Measurements from ENCODE around the gene VASH2. TPM values are rescaled to one million over a fixed set of nuclear protein-coding genes. Genes with fewer than 3 reads are reported as not detected.

Gene VASH2
- total and polyA plus RNA-seq, 2 experiments from 2014 or later, result 0.06 TPM; not detected in 1

DNA sequence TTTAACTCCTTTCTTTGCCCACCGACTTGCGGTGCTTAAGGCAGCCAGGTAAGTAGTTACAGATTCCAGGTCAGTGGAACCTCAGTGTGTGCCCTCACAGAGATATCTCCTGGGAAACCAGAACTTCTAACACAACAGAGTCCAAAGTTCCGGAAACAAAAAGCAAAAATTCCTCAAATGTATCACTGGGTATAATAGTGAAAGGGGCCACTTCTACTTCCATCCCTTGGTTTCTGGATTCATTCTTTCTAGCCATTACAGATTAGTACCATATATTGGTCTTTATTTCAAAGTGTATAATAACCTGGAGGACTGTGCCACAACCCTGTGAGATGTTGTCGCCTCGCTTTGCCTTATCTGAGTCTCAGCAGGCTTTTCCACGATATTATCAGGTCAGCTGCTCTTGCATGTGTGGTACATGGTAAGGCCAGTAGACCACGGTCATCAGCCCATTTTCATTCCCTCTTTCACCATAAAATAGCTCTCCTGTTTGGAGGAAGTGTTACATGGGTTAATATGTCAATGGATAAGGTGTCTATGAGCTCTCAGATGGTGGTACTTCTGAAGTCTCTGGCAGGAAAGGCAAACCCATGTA, 14.9 kb upstream of the VASH2 start:
- no peaks in the 10 kb centered on the region for H3K9me2 ChIP-seq (ENCODE audit: insufficient read depth)
- no peak for DNase-seq
- H2AFZ ChIP-seq, result no peak overlapping the region
- WGBS, 2 experiments (ENCODE audit: low coverage in 1 of 2, low lambda C conversion rate in 2 of 2, missing lambda C conversion rate in 2 of 2), result 48 to 51% methylated on average over 7 of the region's 7 CpGs
- H3K27ac ChIP-seq, result no peak overlapping the region
- no peaks in the 10 kb centered on the region for H4K20me1 ChIP-seq (ENCODE audit: insufficient read depth)
- H3K4me3 ChIP-seq, result no peak overlapping the region
- H3K36me3 ChIP-seq (ENCODE audit: low read depth), result no peaks in the 10 kb centered on the region
- no peaks in the 10 kb centered on the region for H3K4me1 ChIP-seq (ENCODE audit: insufficient read depth)
- H3K9ac ChIP-seq, result no peak overlapping the region
- H3K4me2 ChIP-seq (ENCODE audit: unreplicated experiment), result no peak overlapping the region
- in situ Hi-C loops (cut with MboI), result no loop called here
- H3K27me3 ChIP-seq (replicated peaks; ENCODE audit: insufficient read depth), result peaks cover 5% of the 10 kb centered on the region; the same call in 1 of the 2 replicates
- no peaks in the 10 kb centered on the region for H3F3A ChIP-seq (ENCODE audit: insufficient read depth)
- no peak for TF ChIP-seq EZH2 (IDR thresholded peaks at IDR 0.05; ENCODE audit: insufficient read depth, poor library complexity, severe bottlenecking)
- TF ChIP-seq EZH2phosphoT487 (IDR thresholded peaks at IDR 0.05; ENCODE audit: insufficient read depth, low read depth), result no peak
- H3K79me2 ChIP-seq (ENCODE audit: insufficient read depth), result no peaks in the 10 kb centered on the region
- H3K9me3 ChIP-seq (ENCODE audit: low read depth), result no peaks in the 10 kb centered on the region

DNA sequence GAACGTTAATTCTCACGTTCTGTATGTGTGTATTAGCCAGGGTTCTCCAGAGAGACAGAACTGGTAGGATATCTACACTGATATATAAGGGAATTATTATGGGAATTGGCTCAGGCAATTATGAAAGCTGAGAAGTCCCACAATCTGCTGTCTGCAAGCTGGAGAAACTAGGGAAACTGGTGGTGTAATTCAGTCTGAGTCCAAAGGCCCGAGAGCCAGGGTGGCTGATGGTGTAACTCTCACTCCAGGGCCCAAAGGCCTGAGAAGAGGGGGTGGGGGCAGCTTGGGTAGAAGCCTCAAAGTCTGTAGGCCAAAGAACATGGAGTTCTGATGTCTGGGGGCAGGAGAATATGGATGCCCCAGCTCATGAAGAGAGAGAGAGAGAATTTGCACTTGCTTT, 13.3 kb upstream of the VASH2 start:
- no peak overlapping the region for H3K4me2 ChIP-seq (ENCODE audit: unreplicated experiment)
- no peaks in the 10 kb centered on the region for H3K4me1 ChIP-seq (ENCODE audit: insufficient read depth)
- TF ChIP-seq EZH2phosphoT487 (IDR thresholded peaks at IDR 0.05; ENCODE audit: insufficient read depth, low read depth) (no peak), EZH2 (IDR thresholded peaks at IDR 0.05; ENCODE audit: insufficient read depth, poor library complexity, severe bottlenecking) (no peak)
- no peaks in the 10 kb centered on the region for H4K20me1 ChIP-seq (ENCODE audit: insufficient read depth)
- H2AFZ ChIP-seq, result no peak overlapping the region
- no peak for DNase-seq
- in situ Hi-C loops (cut with MboI), result no loop called here
- no peak overlapping the region for H3K27ac ChIP-seq
- H3F3A ChIP-seq (ENCODE audit: insufficient read depth), result no peaks in the 10 kb centered on the region
- 57% methylated on average over 3 of the region's 3 CpGs for WGBS, 2 experiments (ENCODE audit: low coverage in 1 of 2, low lambda C conversion rate in 2 of 2, missing lambda C conversion rate in 2 of 2)
- H3K27me3 ChIP-seq (replicated peaks; ENCODE audit: insufficient read depth), result peaks cover 5% of the 10 kb centered on the region; the same call in 1 of the 2 replicates
- H3K79me2 ChIP-seq (ENCODE audit: insufficient read depth), result no peaks in the 10 kb centered on the region
- H3K9me2 ChIP-seq (ENCODE audit: insufficient read depth), result no peaks in the 10 kb centered on the region
- no peak overlapping the region for H3K4me3 ChIP-seq
- no peaks in the 10 kb centered on the region for H3K36me3 ChIP-seq (ENCODE audit: low read depth)
- H3K9ac ChIP-seq, result no peak overlapping the region
- no peaks in the 10 kb centered on the region for H3K9me3 ChIP-seq (ENCODE audit: low read depth)

DNA sequence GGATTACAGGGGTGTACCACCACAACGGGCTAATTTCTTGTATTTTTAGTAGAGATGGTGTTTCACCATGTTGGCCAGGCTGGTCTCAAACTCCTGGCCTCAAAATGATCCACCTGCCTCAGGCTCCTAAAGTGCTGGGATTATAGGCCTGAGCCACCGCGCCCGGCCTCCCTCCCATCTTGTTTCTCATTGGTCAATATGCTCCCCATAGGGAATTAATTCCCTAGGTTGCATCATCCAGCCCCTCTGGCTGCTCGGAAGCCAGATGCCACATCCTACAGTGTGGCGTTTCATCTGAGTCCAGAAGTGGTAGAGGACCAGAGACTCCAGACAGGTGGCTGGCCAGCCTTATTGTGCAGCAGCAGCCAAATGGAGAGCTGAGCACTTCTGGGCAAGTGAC, 11.5 kb upstream of the VASH2 start:
- H3K9me2 ChIP-seq (ENCODE audit: insufficient read depth), result no peaks in the 10 kb centered on the region
- H3K27me3 ChIP-seq (replicated peaks; ENCODE audit: insufficient read depth), result peaks cover 5% of the 10 kb centered on the region; the same call in 1 of the 2 replicates
- H3K9ac ChIP-seq, result no peak overlapping the region
- H2AFZ ChIP-seq, result no peak overlapping the region
- no peak overlapping the region for H3K27ac ChIP-seq
- H3F3A ChIP-seq (ENCODE audit: insufficient read depth), result no peaks in the 10 kb centered on the region
- no peak for DNase-seq
- no peaks in the 10 kb centered on the region for H4K20me1 ChIP-seq (ENCODE audit: insufficient read depth)
- H3K4me2 ChIP-seq (ENCODE audit: unreplicated experiment), result no peak overlapping the region
- 49 to 55% methylated on average over 5 to 6 of the region's 6 CpGs for WGBS, 2 experiments (ENCODE audit: low coverage in 1 of 2, low lambda C conversion rate in 2 of 2, missing lambda C conversion rate in 2 of 2)
- no peaks in the 10 kb centered on the region for H3K79me2 ChIP-seq (ENCODE audit: insufficient read depth)
- H3K9me3 ChIP-seq (ENCODE audit: low read depth), result no peaks in the 10 kb centered on the region
- no peaks in the 10 kb centered on the region for H3K36me3 ChIP-seq (ENCODE audit: low read depth)
- H3K4me3 ChIP-seq, result no peak overlapping the region
- in situ Hi-C loops (cut with MboI), result no loop called here
- TF ChIP-seq EZH2 (IDR thresholded peaks at IDR 0.05; ENCODE audit: insufficient read depth, poor library complexity, severe bottlenecking) (no peak), EZH2phosphoT487 (IDR thresholded peaks at IDR 0.05; ENCODE audit: insufficient read depth, low read depth) (no peak)
- no peaks in the 10 kb centered on the region for H3K4me1 ChIP-seq (ENCODE audit: insufficient read depth)

GRCh38 chr1:212941452-212941851, 8.9 kb upstream of the VASH2 start:
- Histone ChIP-seq H3K9me2 (ENCODE audit: insufficient read depth) (no peaks in the 10 kb centered on the region), H3K27ac (no peak overlapping the region), H3K4me3 (no peak overlapping the region), H4K20me1 (ENCODE audit: insufficient read depth) (no peaks in the 10 kb centered on the region), H3F3A (ENCODE audit: insufficient read depth) (no peaks in the 10 kb centered on the region), H3K79me2 (ENCODE audit: insufficient read depth) (no peaks in the 10 kb centered on the region), H2AFZ (no peak overlapping the region), H3K9ac (no peak overlapping the region), H3K36me3 (ENCODE audit: low read depth) (no peaks in the 10 kb centered on the region), H3K27me3 (replicated peaks; ENCODE audit: insufficient read depth) (peaks cover 4% of the 10 kb centered on the region; the same call in 1 of the 2 replicates), H3K4me2 (ENCODE audit: unreplicated experiment) (no peak overlapping the region), H3K4me1 (ENCODE audit: insufficient read depth) (no peaks in the 10 kb centered on the region), H3K9me3 (ENCODE audit: low read depth) (no peaks in the 10 kb centered on the region)
- TF ChIP-seq EZH2phosphoT487 (IDR thresholded peaks at IDR 0.05; ENCODE audit: insufficient read depth, low read depth) (no peak), EZH2 (IDR thresholded peaks at IDR 0.05; ENCODE audit: insufficient read depth, poor library complexity, severe bottlenecking) (no peak)
- WGBS, 2 experiments (ENCODE audit: low coverage in 1 of 2, low lambda C conversion rate in 2 of 2, missing lambda C conversion rate in 2 of 2), result 93 to 97% methylated on average over 1 of the region's 1 CpG
- in situ Hi-C loops (cut with MboI), result no loop called here
- DNase-seq, result no peak

Measured in GM23248 (cell line).